Heart left ventricle (tissue), 16 donors: ENCODE data around the gene DOCK1. TPM values are rescaled to one million over a fixed set of nuclear protein-coding genes. Genes with fewer than 3 reads are reported as not detected.

Experiments used
- ATAC-seq, 4 donors: fragments of 200-7000 bp; cut with Tn5 transposase; one replicate each; pipeline ENCODE4 v1.9.1; 2020 to 2022; ENCODE audit warnings: moderate library complexity in 4 of 4, mild to moderate bottlenecking in 3 of 4, moderate number of reproducible peaks in 1 of 4
- DNase-seq, 5 donors: peaks; one replicate each; pipeline ENCODE4 v3.0.0-alpha.2; 2020
- H3K27ac ChIP-seq, 12 donors: fragments of 200-600 bp; sonication (generic) in 4 of 12; one replicate each; pipeline versions ENCODE4 v1.5.0 to v1.8.0; 2016 to 2022; ENCODE audit warnings: mild to moderate bottlenecking in 2 of 12
- H3K27me3 ChIP-seq, 9 donors: fragments of 200-600 bp; sonication (generic) in 2 of 9; one replicate each; pipeline versions ENCODE4 v1.5.1 to v1.8.0; 2016 to 2022; ENCODE audit warnings: mild to moderate bottlenecking in 3 of 9
- H3K36me3 ChIP-seq, 9 donors: fragments of 200-600 bp; sonication (generic) in 2 of 9; one replicate each; pipeline versions ENCODE4 v1.5.0 to v1.8.0; 2018 to 2022; ENCODE audit warnings: mild to moderate bottlenecking in 2 of 9
- H3K4me1 ChIP-seq, 12 donors: fragments of 200-600 bp; sonication (generic) in 4 of 12; one replicate each; pipeline versions ENCODE4 v1.5.0 to v1.8.0; 2016 to 2022; ENCODE audit warnings: mild to moderate bottlenecking in 3 of 12
- H3K4me3 ChIP-seq, 12 donors: fragments of 200-600 bp; sonication (generic) in 4 of 12; one replicate each; pipeline versions ENCODE4 v1.5.0 to v1.8.0; 2017 to 2022; ENCODE audit warnings: mild to moderate bottlenecking in 9 of 12, moderate library complexity in 4 of 12
- H3K9me3 ChIP-seq, 12 donors: fragments of 200-600 bp; sonication (generic) in 4 of 12; one replicate each; pipeline versions ENCODE4 v1.5.0 to v1.8.0; 2016 to 2022; ENCODE audit warnings: mild to moderate bottlenecking in 1 of 12
- CTCF ChIP-seq, 12 donors: fragments of 200-600 bp; sonication (generic) in 4 of 12; IDR thresholded peaks; one replicate each; pipeline versions ENCODE4 v1.5.0 to v1.8.0; 2018 to 2022; ENCODE audit warnings: antibody characterized with exemption in 12 of 12, mild to moderate bottlenecking in 5 of 12
- POLR2A ChIP-seq, 2 donors: fragments of 450-650 bp; IDR thresholded peaks; one replicate each; pipeline ENCODE4 v1.6.1; 2017; ENCODE audit warnings: antibody characterized with exemption in 2 of 2, mild to moderate bottlenecking in 2 of 2, moderate library complexity in 2 of 2
- WGBS, 4 donors: extraction: QIAGEN DNeasy Blood & Tissue Kit in 2 of 4; methylation state at CpG; one replicate each; pipeline versions ENCODE4 v1.1.5 to v1.1.7; 2013 to 2018; 5-methylcytosine and 5-hydroxymethylcytosine counted together
- intact Hi-C, 10 donors: fragments of 100-400 bp; cut with DNase I; formaldehyde crosslinking; loops; one replicate each; pipeline versions ENCODE4 v1.11.1 to v1.14.2; 2022
- polyA plus RNA-seq, 2 donors: library from polyadenylated mRNA; stranded (reverse); fragments of 200-250 nt; gene quantifications; one replicate each; pipeline ENCODE4 v1.2.3, GENCODE V29; 2013
- total RNA-seq, 9 donors: library from RNA; depleted of rRNA in 2 of 9; stranded (reverse); fragments of >200 nt in 2 of 9; fragmentation: NEBNext Ultra II Directional in 3 of 9; extraction: Animal tissue kit (Norgen Biotek cat#: 25700) in 3 of 9; gene quantifications; one replicate each; pipeline versions ENCODE4 v1.1.0 to v1.2.4, GENCODE V29; 2016 to 2023
- donor health status: ischemic (EF 13 %, LVEDD 7.1; RV severe dilation, severe dysfunction).
- donor health status: healthy with polysubstance abuse.
- donor health status: DM: no; HTN: yes; CAD: no.
- donor health status: DM: no; HTN: no; CAD: no.
- donor health status: ischemic (EF 25% LVEDD 6.9; RV normal size, moderate dysfunction).
- donor health status: ischemic (EF 25% LVEDD 5.7; RV mildly dilated, moderate dysfunction).
- donor health status: healthy.
- donor health status: DM: yes; HTN: yes; CAD: no.
- donor health status: ischemic (EF 35%, LVEDD 5.7; RV mildly dilated, moderate dysfunction).
- donor health status: nonischemic (EF 11% LVEDD 7.7; RV severe dilation, severe dysfunction).
- donor health status: DM: yes; HTN: yes; CAD: no.
- donor health status: PGD.
- donor health status: ischemic (EF 29% LVEDD 5.4; RV normal size, mild dysfunction).
- donor health status: nonischemic (EF 23%, LVEDD 6.1; RV moderate dilation, normal function).

DOCK1 gene
- total and polyA plus RNA-seq, 11 donors = 5.0 to 31.6 (median 18.6) TPM

GRCh38 chr10:127349737-127350136, 444.5 kb downstream of the DOCK1 start:
- WGBS, 4 donors = 97 to 100% (median 98%) methylated on average over 3 of the region's 3 CpGs
- Histone ChIP-seq H3K4me3 (no peak overlapping the region), H3K27me3 (no peaks in the 10 kb centered on the region), H3K27ac (no peak overlapping the region), H3K36me3 (peaks cover 0 to 29% (median 13%) of the 10 kb centered on the region in 9 donors), H3K4me1 (no peaks in the 10 kb centered on the region), H3K9me3 (no peaks in the 10 kb centered on the region)
- ATAC-seq (no peak), DNase-seq (no peak)
- intact Hi-C loops = no loop called here
- TF ChIP-seq CTCF (IDR thresholded peaks at IDR 0.05) (no peak), POLR2A (IDR thresholded peaks at IDR 0.05) (no peak)

- no peaks in the 10 kb centered on the region for H3K9me3 ChIP-seq
- no peak overlapping the region for H3K27ac ChIP-seq
- H3K27me3 ChIP-seq = no peaks in the 10 kb centered on the region
- DNase-seq = no peak
- no peaks in the 10 kb centered on the region for H3K4me1 ChIP-seq
- ATAC-seq = no peak
- no peak overlapping the region for H3K4me3 ChIP-seq
- no peak for TF ChIP-seq CTCF (IDR thresholded peaks at IDR 0.05)
- no peak for TF ChIP-seq POLR2A (IDR thresholded peaks at IDR 0.05)
- WGBS, 4 donors = 91 to 98% (median 93%) methylated on average over 4 of the region's 4 CpGs
- intact Hi-C loops = no loop called here
- peaks cover 0 to 26% (median 0%) of the 10 kb centered on the region in 9 donors for H3K36me3 ChIP-seq
Observed at GRCh38 chr10:127351542-127351941, 446.3 kb downstream of the DOCK1 start.

- Histone ChIP-seq H3K27me3 (no peaks in the 10 kb centered on the region), H3K4me3 (no peak overlapping the region), H3K27ac (no peak overlapping the region), H3K36me3 (peaks cover 0 to 24% (median 0%) of the 10 kb centered on the region in 9 donors), H3K9me3 (no peaks in the 10 kb centered on the region), H3K4me1 (no peaks in the 10 kb centered on the region)
- TF ChIP-seq CTCF (IDR thresholded peaks at IDR 0.05) = no peak
- no peak for TF ChIP-seq POLR2A (IDR thresholded peaks at IDR 0.05)
- intact Hi-C loops = no loop called here
- WGBS, 4 donors = 90 to 97% (median 94%) methylated on average over 13 of the region's 13 CpGs
- no peak for ATAC-seq
- DNase-seq = no peak
Observed at GRCh38 chr10:127353544-127353943, 448.3 kb downstream of the DOCK1 start.

GRCh38 chr10:127354255-127354654, 449.0 kb downstream of the DOCK1 start:
- H3K9me3 ChIP-seq = no peaks in the 10 kb centered on the region
- 72 to 84% (median 81%) methylated on average over 7 of the region's 7 CpGs for WGBS, 4 donors
- H3K36me3 ChIP-seq = peaks cover 0 to 24% (median under 1%) of the 10 kb centered on the region in 9 donors
- no peaks in the 10 kb centered on the region for H3K27me3 ChIP-seq
- no peak overlapping the region for H3K27ac ChIP-seq
- ATAC-seq (no peak), DNase-seq (no peak)
- H3K4me3 ChIP-seq = no peak overlapping the region
- intact Hi-C loops = no loop called here
- no peak for TF ChIP-seq POLR2A (IDR thresholded peaks at IDR 0.05)
- TF ChIP-seq CTCF (IDR thresholded peaks at IDR 0.05) = no peak
- no peaks in the 10 kb centered on the region for H3K4me1 ChIP-seq
